ENCODE measurements around the gene BMF.
"Not testable (repeated sequence)": the region's sequence is repeated elsewhere in the genome, so short reads cannot be mapped to it uniquely, and the experiment has no call there.

Gene BMF

DNA sequence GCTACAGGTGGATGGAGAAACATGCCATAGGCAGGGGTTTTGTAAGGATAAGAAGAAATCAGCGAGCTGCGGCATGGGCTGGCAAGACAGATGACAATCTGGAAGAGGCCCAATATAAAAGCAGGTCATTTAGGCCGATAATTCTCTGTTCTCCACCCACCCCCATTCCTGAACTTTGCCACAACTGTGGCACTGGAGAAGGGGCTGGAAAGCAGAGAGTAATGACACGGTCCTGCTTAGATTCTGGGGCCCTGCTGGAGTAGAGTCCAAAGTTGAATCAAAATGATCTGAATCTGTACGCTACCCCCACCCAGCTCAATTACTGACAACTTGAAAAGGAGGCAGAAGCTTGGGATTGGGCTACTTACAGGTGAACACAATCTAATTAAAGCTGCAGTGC, 33.7 kb upstream of the BMF start:
- Histone ChIP-seq H3K27ac (ENCODE audit: insufficient read depth, low read depth, low read length, poor library complexity, severe bottlenecking) (no peak overlapping the region), H3K36me3 (ENCODE audit: control insufficient read depth, insufficient read depth, low read length) (no peaks in the 10 kb centered on the region), H3K4me3 (ENCODE audit: insufficient read depth, low read depth, low read length) (no peak overlapping the region), H3K27me3 (ENCODE audit: control insufficient read depth, insufficient read depth, low read length, poor library complexity, severe bottlenecking) (no peaks in the 10 kb centered on the region), H3K9me3 (ENCODE audit: control insufficient read depth, low read length) (no peaks in the 10 kb centered on the region), H3K4me1 (ENCODE audit: control insufficient read depth, insufficient read depth, low read length) (no peaks in the 10 kb centered on the region)
- 92 to 93% methylated on average over 5 of the region's 5 CpGs for WGBS, 2 experiments

- not testable (repeated sequence) for H3K9me3 ChIP-seq (ENCODE audit: control insufficient read depth, low read length); H3K4me3 ChIP-seq (ENCODE audit: insufficient read depth, low read depth, low read length); H3K27ac ChIP-seq (ENCODE audit: insufficient read depth, low read depth, low read length, poor library complexity, severe bottlenecking); H3K27me3 ChIP-seq (ENCODE audit: control insufficient read depth, insufficient read depth, low read length, poor library complexity, severe bottlenecking); H3K4me1 ChIP-seq (ENCODE audit: control insufficient read depth, insufficient read depth, low read length); H3K36me3 ChIP-seq (ENCODE audit: control insufficient read depth, insufficient read depth, low read length)
- 88 to 91% methylated on average over 2 to 3 of the region's 3 CpGs for WGBS, 2 experiments
These were observed 29.5 kb upstream of the BMF start for GRCh38 chr15:40138201-40138570.

DNA sequence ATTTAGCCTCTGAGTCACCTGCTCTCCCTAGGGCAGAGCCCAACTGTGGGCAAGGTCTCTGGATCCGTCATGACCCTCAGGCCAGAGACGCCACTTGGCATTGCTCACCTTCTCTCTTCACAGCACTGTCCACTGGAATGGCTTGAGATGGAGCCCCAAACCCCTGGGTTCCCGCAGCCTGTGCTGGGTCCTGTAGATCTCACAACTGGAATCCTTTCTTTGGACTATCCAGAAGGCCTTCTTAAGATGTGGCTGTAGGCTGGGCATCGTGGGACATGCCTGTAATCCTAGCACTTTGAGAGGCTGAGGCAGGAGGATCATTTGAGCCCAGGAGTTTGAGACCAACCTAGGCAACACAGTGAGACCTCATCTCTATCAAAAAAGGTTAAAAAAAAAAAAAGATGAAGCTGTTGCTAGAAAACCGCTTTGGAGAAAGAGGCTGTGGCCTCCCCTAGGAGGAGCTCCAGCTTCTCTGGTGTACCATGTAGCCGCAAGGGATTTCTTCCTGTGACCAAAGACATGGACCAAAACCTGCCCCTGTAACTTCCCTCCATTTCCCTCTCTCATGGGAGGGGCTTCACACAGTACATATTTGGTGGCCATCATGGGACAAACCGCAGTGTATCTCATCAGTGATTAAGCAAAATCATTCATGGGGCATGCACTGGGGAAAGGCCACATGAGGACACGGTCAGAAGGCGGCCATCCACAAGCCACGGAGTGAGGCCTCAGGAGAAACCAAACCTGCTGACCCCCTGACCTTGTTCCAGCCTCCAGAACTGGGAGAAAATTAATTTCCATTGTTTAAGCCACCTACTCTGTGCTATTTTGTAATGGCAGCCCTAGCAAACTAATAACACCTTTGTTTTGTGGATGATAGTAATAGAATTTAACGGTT, 28.9 kb upstream of the BMF start:
- 88 to 90% methylated on average over 11 of the region's 11 CpGs for WGBS, 2 experiments
- H3K4me1 ChIP-seq (ENCODE audit: control insufficient read depth, insufficient read depth, low read length), result peaks cover 9% of the 10 kb centered on the region
- H3K9me3 ChIP-seq (ENCODE audit: control insufficient read depth, low read length), result no peaks in the 10 kb centered on the region
- H3K36me3 ChIP-seq (ENCODE audit: control insufficient read depth, insufficient read depth, low read length), result no peaks in the 10 kb centered on the region
- H3K27ac ChIP-seq (ENCODE audit: insufficient read depth, low read depth, low read length, poor library complexity, severe bottlenecking), result no peak overlapping the region
- H3K4me3 ChIP-seq (ENCODE audit: insufficient read depth, low read depth, low read length), result no peak overlapping the region
- no peaks in the 10 kb centered on the region for H3K27me3 ChIP-seq (ENCODE audit: control insufficient read depth, insufficient read depth, low read length, poor library complexity, severe bottlenecking)

- H3K27ac ChIP-seq (ENCODE audit: insufficient read depth, low read depth, low read length, poor library complexity, severe bottlenecking), result peak overlapping the region; percentile 64
- peaks cover 9% of the 10 kb centered on the region for H3K4me1 ChIP-seq (ENCODE audit: control insufficient read depth, insufficient read depth, low read length)
- no peak overlapping the region for H3K4me3 ChIP-seq (ENCODE audit: insufficient read depth, low read depth, low read length)
- H3K9me3 ChIP-seq (ENCODE audit: control insufficient read depth, low read length), result no peaks in the 10 kb centered on the region
- WGBS, 2 experiments, result 82 to 85% methylated on average over 6 of the region's 6 CpGs
- H3K27me3 ChIP-seq (ENCODE audit: control insufficient read depth, insufficient read depth, low read length, poor library complexity, severe bottlenecking), result no peaks in the 10 kb centered on the region
- H3K36me3 ChIP-seq (ENCODE audit: control insufficient read depth, insufficient read depth, low read length), result no peaks in the 10 kb centered on the region
These were observed 28.0 kb upstream of the BMF start for GRCh38 chr15:40136470-40137302.

- H3K36me3 ChIP-seq (ENCODE audit: control insufficient read depth, insufficient read depth, low read length); H3K4me3 ChIP-seq (ENCODE audit: insufficient read depth, low read depth, low read length); H3K27me3 ChIP-seq (ENCODE audit: control insufficient read depth, insufficient read depth, low read length, poor library complexity, severe bottlenecking); H3K9me3 ChIP-seq (ENCODE audit: control insufficient read depth, low read length); H3K27ac ChIP-seq (ENCODE audit: insufficient read depth, low read depth, low read length, poor library complexity, severe bottlenecking); H3K4me1 ChIP-seq (ENCODE audit: control insufficient read depth, insufficient read depth, low read length): not testable (repeated sequence)
- 91 to 92% methylated on average over 1 of the region's 1 CpG for WGBS, 2 experiments
These were observed 27.3 kb upstream of the BMF start for GRCh38 chr15:40135846-40136450.

DNA sequence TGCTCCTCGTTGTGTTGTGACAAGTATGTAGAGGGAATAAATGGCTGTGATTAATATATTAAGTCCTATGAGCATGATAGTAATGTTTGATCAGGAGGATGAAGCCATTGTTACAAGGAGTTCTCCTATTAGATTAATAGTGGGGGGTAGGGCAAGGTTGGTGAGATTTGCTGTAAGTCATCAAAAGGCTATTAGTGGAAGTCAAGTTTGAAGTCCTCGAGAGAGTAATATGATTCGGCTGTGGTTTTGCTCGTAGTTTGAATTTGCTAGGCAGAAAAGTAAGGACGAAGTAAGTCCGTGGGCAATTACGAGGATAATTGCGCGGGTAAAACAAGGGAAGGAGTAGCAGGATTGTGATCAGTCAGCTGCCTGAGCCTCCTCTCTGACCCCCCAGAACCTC, 26.2 kb upstream of the BMF start:
- H3K4me1 ChIP-seq (ENCODE audit: control insufficient read depth, insufficient read depth, low read length), result peaks cover 9% of the 10 kb centered on the region
- H3K36me3 ChIP-seq (ENCODE audit: control insufficient read depth, insufficient read depth, low read length), result no peaks in the 10 kb centered on the region
- no peaks in the 10 kb centered on the region for H3K9me3 ChIP-seq (ENCODE audit: control insufficient read depth, low read length)
- H3K27me3 ChIP-seq (ENCODE audit: control insufficient read depth, insufficient read depth, low read length, poor library complexity, severe bottlenecking), result no peaks in the 10 kb centered on the region
- 91 to 92% methylated on average over 9 of the region's 9 CpGs for WGBS, 2 experiments
- no peak overlapping the region for H3K4me3 ChIP-seq (ENCODE audit: insufficient read depth, low read depth, low read length)
- H3K27ac ChIP-seq (ENCODE audit: insufficient read depth, low read depth, low read length, poor library complexity, severe bottlenecking), result no peak overlapping the region

DNA sequence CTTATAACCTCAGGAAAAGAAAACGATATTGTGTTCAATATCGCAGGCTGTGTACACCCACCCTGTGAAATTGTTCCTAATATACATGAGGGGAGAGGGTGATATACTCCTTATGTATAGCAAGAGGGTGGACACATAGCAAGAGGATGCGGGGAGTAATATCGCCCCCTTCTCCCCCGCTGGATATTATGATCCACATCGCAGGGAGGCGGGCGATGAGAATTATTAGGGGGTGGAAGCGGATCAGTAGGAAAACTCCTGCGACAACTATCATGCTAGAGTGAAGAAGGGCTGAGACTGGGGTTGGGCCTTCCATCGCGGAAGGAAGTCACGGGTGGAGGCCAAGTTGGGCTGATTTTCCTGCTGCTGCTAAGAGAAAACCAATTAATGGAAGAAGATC, 24.9 kb upstream of the BMF start:
- Histone ChIP-seq H3K27ac (ENCODE audit: insufficient read depth, low read depth, low read length, poor library complexity, severe bottlenecking) (no peak overlapping the region), H3K36me3 (ENCODE audit: control insufficient read depth, insufficient read depth, low read length) (no peaks in the 10 kb centered on the region), H3K9me3 (ENCODE audit: control insufficient read depth, low read length) (no peaks in the 10 kb centered on the region), H3K27me3 (ENCODE audit: control insufficient read depth, insufficient read depth, low read length, poor library complexity, severe bottlenecking) (no peaks in the 10 kb centered on the region), H3K4me1 (ENCODE audit: control insufficient read depth, insufficient read depth, low read length) (peaks cover 9% of the 10 kb centered on the region), H3K4me3 (ENCODE audit: insufficient read depth, low read depth, low read length) (no peak overlapping the region)
- WGBS, 2 experiments, result 90 to 94% methylated on average over 13 of the region's 13 CpGs

GRCh38 chr15:40130799-40131502, 22.3 kb upstream of the BMF start:
- H3K4me3 ChIP-seq (ENCODE audit: insufficient read depth, low read depth, low read length), result no peak overlapping the region
- peaks cover 2% of the 10 kb centered on the region for H3K4me1 ChIP-seq (ENCODE audit: control insufficient read depth, insufficient read depth, low read length)
- no peaks in the 10 kb centered on the region for H3K36me3 ChIP-seq (ENCODE audit: control insufficient read depth, insufficient read depth, low read length)
- 90 to 92% methylated on average over 13 to 15 of the region's 19 CpGs for WGBS, 2 experiments
- no peak overlapping the region for H3K27ac ChIP-seq (ENCODE audit: insufficient read depth, low read depth, low read length, poor library complexity, severe bottlenecking)
- H3K9me3 ChIP-seq (ENCODE audit: control insufficient read depth, low read length), result no peaks in the 10 kb centered on the region
- peaks cover 4% of the 10 kb centered on the region for H3K27me3 ChIP-seq (ENCODE audit: control insufficient read depth, insufficient read depth, low read length, poor library complexity, severe bottlenecking)

- H3K9me3 ChIP-seq (ENCODE audit: control insufficient read depth, low read length), result no peaks in the 10 kb centered on the region
- no peaks in the 10 kb centered on the region for H3K36me3 ChIP-seq (ENCODE audit: control insufficient read depth, insufficient read depth, low read length)
- H3K4me1 ChIP-seq (ENCODE audit: control insufficient read depth, insufficient read depth, low read length), result no peaks in the 10 kb centered on the region
- peaks cover 4% of the 10 kb centered on the region for H3K27me3 ChIP-seq (ENCODE audit: control insufficient read depth, insufficient read depth, low read length, poor library complexity, severe bottlenecking)
- H3K4me3 ChIP-seq (ENCODE audit: insufficient read depth, low read depth, low read length), result no peak overlapping the region
- no peak overlapping the region for H3K27ac ChIP-seq (ENCODE audit: insufficient read depth, low read depth, low read length, poor library complexity, severe bottlenecking)
- WGBS, 2 experiments, result 81 to 91% methylated on average over 4 of the region's 5 CpGs
These were observed 21.4 kb upstream of the BMF start for GRCh38 chr15:40130118-40130517.
